ENCODE data around the gene ETV5.

ETV5 gene

DNA sequence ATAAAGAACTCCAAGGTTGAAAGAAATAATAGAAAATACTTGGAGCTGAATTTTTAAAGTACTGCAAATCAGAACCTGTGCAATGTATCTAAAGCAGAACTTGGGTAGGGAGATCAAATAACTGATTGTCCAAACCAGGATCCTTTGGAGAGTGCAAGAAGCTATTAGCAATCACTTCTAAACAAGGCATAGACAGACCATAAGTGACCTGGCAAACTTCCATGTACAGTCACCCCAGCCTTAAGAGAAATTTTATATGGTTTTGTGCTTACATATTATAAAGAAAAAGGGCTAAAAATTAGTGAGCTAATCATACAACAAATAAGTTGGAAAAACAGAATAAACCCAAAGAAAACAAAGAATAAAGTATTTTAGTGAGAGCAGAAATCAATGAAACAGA, 35.2 kb downstream of the ETV5 start:
- no peak overlapping the region for H3K27ac ChIP-seq (ENCODE audit: extremely low read depth, low read depth, low read length)
- CTCF ChIA-PET: no interaction called here

More for the DNA sequence above, 35.2 kb downstream of the ETV5 start:
- no peak overlapping the region for H3K4me3 ChIP-seq (ENCODE audit: low read depth, low read length)
- TF ChIP-seq ZNF654 (tag by site-specific recombination; IDR thresholded peaks at IDR 0.05; ENCODE audit: low read depth) (no peak), ZNF138 (tag by site-specific recombination; IDR thresholded peaks at IDR 0.05; ENCODE audit: borderline replicate concordance) (no peak), ZNF324 (tag by site-specific recombination; IDR thresholded peaks at IDR 0.05) (no peak), ZNF623 (tag by site-specific recombination; IDR thresholded peaks at IDR 0.05) (no peak), ZNF629 (tag by site-specific recombination; IDR thresholded peaks at IDR 0.05) (no peak), ZNF560 (tag by site-specific recombination; IDR thresholded peaks at IDR 0.05; ENCODE audit: borderline replicate concordance) (no peak), ZNF433 (tag by site-specific recombination; IDR thresholded peaks at IDR 0.05; ENCODE audit: low read depth) (no peak), MYNN (tag by site-specific recombination; IDR thresholded peaks at IDR 0.05; ENCODE audit: borderline replicate concordance) (no peak), ZNF561 (tag by site-specific recombination; IDR thresholded peaks at IDR 0.05; ENCODE audit: borderline replicate concordance) (no peak), MEIS1 (CRISPR knock-in tag; IDR thresholded peaks at IDR 0.05; ENCODE audit: borderline replicate concordance) (no peak), ZBTB8A (tag by site-specific recombination; IDR thresholded peaks at IDR 0.05) (no peak), KLF16 (tag by site-specific recombination; IDR thresholded peaks at IDR 0.05) (no peak), ZNF610 (tag by site-specific recombination; IDR thresholded peaks at IDR 0.05; ENCODE audit: borderline replicate concordance) (no peak), WT1 (tag by site-specific recombination; IDR thresholded peaks at IDR 0.05) (no peak), REPIN1 (tag by site-specific recombination; IDR thresholded peaks at IDR 0.05; ENCODE audit: low read depth) (no peak)
- TF ChIP-seq, protein P1, sequence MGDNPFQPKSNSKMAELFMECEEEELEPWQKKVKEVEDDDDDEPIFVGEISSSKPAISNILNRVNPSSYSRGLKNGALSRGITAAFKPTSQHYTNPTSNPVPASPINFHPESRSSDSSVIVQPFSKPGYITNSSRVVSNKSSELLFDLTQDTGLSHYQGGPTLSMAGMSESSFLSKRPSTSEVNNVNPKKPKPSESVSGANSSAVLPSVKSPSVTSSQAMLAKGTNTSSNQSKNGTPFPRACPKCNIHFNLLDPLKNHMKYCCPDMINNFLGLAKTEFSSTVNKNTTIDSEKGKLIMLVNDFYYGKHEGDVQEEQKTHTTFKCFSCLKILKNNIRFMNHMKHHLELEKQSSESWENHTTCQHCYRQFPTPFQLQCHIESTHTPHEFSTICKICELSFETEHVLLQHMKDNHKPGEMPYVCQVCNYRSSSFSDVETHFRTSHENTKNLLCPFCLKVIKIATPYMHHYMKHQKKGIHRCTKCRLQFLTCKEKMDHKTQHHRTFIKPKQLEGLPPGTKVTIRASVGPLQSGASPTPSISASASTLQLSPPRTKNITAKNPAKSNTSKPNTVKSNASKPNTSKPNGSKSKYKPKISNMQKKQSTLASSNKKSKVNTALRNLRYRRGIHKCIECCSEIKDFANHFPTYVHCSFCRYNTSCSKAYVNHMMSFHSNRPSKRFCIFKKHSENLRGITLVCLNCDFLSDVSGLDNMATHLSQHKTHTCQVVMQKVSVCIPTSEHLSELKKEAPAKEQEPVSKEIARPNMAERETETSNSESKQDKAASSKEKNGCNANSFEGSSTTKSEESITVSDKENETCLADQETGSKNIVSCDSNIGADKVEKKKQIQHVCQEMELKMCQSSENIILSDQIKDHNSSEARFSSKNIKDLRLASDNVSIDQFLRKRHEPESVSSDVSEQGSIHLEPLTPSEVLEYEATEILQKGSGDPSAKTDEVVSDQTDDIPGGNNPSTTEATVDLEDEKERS (tag by site-specific recombination; IDR thresholded peaks at IDR 0.05): no peak
- TF ChIP-seq, protein P2, sequence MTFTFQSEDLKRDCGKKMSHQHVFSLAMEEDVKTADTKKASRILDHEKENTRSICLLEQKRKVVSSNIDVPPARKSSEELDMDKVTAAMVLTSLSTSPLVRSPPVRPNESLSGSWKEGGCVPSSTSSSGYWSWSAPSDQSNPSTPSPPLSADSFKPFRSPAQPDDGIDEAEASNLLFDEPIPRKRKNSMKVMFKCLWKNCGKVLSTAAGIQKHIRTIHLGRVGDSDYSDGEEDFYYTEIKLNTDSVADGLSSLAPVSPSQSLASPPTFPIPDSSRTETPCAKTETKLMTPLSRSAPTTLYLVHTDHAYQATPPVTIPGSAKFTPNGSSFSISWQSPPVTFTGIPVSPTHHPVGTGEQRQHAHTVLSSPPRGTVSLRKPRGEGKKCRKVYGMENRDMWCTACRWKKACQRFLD (tag by site-specific recombination; IDR thresholded peaks at IDR 0.05): no peak
- TF ChIP-seq, protein P3, sequence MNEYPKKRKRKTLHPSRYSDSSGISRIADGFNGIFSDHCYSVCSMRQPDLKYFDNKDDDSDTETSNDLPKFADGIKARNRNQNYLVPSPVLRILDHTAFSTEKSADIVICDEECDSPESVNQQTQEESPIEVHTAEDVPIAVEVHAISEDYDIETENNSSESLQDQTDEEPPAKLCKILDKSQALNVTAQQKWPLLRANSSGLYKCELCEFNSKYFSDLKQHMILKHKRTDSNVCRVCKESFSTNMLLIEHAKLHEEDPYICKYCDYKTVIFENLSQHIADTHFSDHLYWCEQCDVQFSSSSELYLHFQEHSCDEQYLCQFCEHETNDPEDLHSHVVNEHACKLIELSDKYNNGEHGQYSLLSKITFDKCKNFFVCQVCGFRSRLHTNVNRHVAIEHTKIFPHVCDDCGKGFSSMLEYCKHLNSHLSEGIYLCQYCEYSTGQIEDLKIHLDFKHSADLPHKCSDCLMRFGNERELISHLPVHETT (tag by site-specific recombination; IDR thresholded peaks at IDR 0.05): no peak
- TF ChIP-seq, protein P4, sequence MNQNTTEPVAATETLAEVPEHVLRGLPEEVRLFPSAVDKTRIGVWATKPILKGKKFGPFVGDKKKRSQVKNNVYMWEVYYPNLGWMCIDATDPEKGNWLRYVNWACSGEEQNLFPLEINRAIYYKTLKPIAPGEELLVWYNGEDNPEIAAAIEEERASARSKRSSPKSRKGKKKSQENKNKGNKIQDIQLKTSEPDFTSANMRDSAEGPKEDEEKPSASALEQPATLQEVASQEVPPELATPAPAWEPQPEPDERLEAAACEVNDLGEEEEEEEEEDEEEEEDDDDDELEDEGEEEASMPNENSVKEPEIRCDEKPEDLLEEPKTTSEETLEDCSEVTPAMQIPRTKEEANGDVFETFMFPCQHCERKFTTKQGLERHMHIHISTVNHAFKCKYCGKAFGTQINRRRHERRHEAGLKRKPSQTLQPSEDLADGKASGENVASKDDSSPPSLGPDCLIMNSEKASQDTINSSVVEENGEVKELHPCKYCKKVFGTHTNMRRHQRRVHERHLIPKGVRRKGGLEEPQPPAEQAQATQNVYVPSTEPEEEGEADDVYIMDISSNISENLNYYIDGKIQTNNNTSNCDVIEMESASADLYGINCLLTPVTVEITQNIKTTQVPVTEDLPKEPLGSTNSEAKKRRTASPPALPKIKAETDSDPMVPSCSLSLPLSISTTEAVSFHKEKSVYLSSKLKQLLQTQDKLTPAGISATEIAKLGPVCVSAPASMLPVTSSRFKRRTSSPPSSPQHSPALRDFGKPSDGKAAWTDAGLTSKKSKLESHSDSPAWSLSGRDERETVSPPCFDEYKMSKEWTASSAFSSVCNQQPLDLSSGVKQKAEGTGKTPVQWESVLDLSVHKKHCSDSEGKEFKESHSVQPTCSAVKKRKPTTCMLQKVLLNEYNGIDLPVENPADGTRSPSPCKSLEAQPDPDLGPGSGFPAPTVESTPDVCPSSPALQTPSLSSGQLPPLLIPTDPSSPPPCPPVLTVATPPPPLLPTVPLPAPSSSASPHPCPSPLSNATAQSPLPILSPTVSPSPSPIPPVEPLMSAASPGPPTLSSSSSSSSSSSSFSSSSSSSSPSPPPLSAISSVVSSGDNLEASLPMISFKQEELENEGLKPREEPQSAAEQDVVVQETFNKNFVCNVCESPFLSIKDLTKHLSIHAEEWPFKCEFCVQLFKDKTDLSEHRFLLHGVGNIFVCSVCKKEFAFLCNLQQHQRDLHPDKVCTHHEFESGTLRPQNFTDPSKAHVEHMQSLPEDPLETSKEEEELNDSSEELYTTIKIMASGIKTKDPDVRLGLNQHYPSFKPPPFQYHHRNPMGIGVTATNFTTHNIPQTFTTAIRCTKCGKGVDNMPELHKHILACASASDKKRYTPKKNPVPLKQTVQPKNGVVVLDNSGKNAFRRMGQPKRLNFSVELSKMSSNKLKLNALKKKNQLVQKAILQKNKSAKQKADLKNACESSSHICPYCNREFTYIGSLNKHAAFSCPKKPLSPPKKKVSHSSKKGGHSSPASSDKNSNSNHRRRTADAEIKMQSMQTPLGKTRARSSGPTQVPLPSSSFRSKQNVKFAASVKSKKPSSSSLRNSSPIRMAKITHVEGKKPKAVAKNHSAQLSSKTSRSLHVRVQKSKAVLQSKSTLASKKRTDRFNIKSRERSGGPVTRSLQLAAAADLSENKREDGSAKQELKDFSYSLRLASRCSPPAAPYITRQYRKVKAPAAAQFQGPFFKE (tag by site-specific recombination; IDR thresholded peaks at IDR 0.05; ENCODE audit: borderline replicate concordance): no peak
- TF ChIP-seq, protein P5, sequence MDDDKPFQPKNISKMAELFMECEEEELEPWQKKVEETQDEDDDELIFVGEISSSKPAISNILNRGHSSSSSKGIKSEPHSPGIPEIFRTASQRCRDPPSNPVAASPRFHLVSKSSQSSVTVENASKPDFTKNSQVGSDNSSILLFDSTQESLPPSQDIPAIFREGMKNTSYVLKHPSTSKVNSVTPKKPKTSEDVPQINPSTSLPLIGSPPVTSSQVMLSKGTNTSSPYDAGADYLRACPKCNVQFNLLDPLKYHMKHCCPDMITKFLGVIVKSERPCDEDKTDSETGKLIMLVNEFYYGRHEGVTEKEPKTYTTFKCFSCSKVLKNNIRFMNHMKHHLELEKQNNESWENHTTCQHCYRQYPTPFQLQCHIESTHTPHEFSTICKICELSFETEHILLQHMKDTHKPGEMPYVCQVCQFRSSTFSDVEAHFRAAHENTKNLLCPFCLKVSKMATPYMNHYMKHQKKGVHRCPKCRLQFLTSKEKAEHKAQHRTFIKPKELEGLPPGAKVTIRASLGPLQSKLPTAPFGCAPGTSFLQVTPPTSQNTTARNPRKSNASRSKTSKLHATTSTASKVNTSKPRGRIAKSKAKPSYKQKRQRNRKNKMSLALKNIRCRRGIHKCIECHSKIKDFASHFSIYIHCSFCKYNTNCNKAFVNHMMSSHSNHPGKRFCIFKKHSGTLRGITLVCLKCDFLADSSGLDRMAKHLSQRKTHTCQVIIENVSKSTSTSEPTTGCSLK (tag by site-specific recombination; IDR thresholded peaks at IDR 0.05): no peak
- H3K9me3 ChIP-seq (ENCODE audit: control insufficient read depth, insufficient read depth, low read depth, low read length): no peaks in the 10 kb centered on the region
- POLR2A ChIA-PET: no interaction called here
- H3K36me3 ChIP-seq (ENCODE audit: control insufficient read depth in 2 of 2, insufficient read depth in 1 of 2, low read length in 2 of 2): no peaks in the 10 kb centered on the region
- H3K4me1 ChIP-seq (ENCODE audit: control insufficient read depth, insufficient read depth, low read length): no peaks in the 10 kb centered on the region
